GM21717 (cell line): Measurements from ENCODE around the gene RASGRF2.
"Not testable (repeated sequence)": the region's sequence is repeated elsewhere in the genome, so short reads cannot be mapped to it uniquely, and the experiment has no call there.

Source experiments
- ATAC-seq: cut with Tn5 transposase; IDR thresholded peaks from one replicate; pipeline ENCODE4 v1.9.1; 2021; ENCODE audit warnings: mild to moderate bottlenecking, moderate library complexity; ENCODE audit not compliant: unreplicated experiment

RASGRF2 gene

GRCh38 chr5:81233080-81233634 lies 273.0 kb downstream of the RASGRF2 start, which contains the start of gene CKMT2:
Gene CKMT2, plus strand, starts transcription at chr5:81233322. Its CDS starts 17,811 bp downstream, at chr5:81251133.
- no peak for ATAC-seq

GRCh38 chr5:81234299-81234698 lies 274.1 kb downstream of the RASGRF2 start:
- no peak for ATAC-seq

GRCh38 chr5:81234801-81235200 lies 274.6 kb downstream of the RASGRF2 start:
- ATAC-seq = no peak

DNA sequence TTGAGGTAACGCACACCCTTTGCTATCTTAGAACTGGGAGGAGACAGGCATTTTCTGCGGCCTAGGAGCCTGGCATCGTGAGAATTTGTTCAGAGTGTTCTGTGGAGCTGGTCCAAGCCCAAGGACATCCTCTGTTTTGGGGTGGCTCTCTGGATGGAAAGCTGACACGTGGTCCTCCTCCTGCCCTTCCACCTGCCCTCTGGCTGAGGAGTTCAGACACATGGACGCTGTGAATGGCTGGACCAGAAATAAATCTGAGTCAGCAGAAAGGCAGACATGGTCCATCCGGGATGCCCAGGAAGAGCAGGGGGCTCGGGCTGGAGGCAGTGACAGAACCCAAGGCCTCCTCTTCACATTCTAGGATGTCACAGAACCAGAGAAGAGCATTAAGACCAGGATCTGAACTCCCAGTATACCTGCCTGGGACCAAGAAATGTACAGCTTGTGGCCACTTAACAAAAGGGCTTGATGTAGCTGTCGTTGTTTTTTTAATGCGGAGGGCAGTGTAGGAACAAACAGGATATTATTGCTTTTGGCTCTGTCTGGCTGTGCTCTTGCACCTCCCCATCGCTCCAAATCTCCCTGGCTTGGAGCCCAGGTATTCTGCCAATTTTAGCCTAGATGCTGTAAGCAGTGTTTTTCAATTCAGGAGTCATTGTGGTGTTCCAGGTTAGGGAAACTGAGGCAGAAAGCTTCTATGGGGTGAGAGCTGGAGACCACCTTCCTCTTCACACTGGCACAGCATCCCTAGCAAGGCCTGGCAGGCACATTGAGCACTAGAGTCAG lies 275.3 kb downstream of the RASGRF2 start:
- ATAC-seq = no peak

GRCh38 chr5:81238460-81238859 lies 278.3 kb downstream of the RASGRF2 start:
- no peak for ATAC-seq

DNA sequence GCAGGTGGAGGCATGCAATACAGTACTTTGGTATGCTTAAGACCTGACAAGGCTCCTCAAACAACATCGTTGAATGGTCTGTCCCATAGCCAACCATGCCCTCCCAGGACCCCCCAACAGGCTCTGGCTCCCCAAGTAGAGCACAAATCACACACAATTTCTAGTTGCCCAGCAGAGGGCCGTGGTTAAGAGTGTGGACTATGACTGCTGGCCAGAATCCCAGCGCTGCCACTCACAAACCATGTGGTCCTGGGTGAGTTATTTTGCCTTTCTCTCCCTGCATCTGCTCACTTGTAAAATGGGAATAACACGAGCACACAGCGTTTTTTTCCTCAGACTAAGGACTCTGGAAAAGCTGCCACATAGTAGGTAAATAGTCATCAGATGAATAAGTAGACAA lies 279.4 kb downstream of the RASGRF2 start:
- no peak for ATAC-seq

DNA sequence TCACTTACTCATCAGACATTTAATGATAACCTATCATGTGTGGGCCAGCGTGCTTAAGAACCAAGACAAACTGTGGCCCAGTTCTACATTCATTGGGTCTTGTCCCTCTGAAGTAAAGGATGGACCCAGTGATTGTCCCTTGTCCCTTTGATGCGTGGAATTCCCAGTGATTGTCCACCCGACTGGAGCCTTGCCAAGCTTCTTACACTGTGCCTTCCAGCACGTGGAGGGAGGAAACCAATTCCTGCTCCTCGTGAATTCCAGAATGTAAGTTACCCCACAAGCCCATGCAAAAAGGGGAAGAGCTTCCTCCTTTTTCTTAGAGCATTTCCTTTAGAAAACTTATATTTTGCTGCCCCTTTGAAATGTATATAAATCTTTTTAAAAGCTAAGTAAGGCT lies 280.8 kb downstream of the RASGRF2 start:
- no peak for ATAC-seq

- no peak for ATAC-seq
These were observed 281.9 kb downstream of the RASGRF2 start for GRCh38 chr5:81241961-81242648.

DNA sequence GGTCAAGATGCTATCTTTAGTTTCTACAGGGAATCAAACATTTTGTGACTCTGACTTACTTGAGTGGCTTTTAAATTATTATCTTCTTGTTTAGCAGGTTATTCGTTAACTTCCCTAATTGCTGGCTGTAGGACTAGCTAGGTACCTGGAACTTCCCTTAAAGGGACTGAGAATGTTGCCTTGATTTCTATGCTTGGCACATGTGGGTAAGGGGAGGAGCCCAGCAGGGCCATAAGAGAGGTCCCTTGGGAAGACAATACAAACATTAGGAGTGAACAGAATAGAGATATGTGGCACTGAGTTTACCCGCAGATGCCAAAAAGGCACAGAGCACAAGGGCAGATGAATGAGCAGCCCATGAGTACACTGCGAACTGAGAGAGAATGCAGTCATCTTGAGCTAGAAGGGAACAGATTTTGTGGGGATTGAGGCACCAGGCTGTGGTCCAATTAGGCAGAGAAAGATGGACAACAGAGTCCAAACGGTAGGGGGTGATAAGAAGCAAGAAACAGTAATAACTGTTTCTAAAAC lies 282.8 kb downstream of the RASGRF2 start:
- no peak for ATAC-seq

GRCh38 chr5:81244451-81244850 lies 284.3 kb downstream of the RASGRF2 start:
- no peak for ATAC-seq

GRCh38 chr5:81245871-81246235 lies 285.7 kb downstream of the RASGRF2 start:
- no peak for ATAC-seq

GRCh38 chr5:81246697-81247096 lies 286.5 kb downstream of the RASGRF2 start:
- ATAC-seq = no peak

DNA sequence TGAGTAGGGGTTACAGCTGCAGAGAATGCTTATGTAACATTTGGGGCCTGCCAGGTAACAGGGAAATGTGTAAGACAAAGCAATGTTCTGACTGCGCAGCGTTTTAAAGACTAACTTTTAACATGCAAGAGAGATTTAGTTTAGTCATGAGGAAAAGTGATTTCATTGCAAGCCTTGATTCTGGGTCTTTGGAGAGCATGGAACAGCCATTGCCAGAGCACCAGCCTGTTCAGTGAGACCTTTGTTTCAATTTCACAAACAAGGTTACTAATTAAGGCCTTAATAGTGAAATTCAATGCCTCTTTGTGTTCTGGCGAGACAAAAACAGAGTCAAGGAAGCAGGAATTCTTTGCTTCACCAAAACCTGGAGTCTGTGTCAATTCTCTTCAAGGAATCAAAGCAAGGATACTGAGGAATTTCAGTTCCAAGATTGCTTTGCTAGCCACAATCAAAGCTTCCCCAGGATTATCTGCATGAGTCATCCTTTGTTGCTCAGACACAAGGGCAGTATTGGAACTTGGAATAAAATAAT lies 287.3 kb downstream of the RASGRF2 start:
- no peak for ATAC-seq

- no peak for ATAC-seq
These were observed 289.1 kb downstream of the RASGRF2 start for GRCh38 chr5:81249240-81249639.

- ATAC-seq = no peak
These were observed 289.8 kb downstream of the RASGRF2 start for GRCh38 chr5:81250004-81250403.

DNA sequence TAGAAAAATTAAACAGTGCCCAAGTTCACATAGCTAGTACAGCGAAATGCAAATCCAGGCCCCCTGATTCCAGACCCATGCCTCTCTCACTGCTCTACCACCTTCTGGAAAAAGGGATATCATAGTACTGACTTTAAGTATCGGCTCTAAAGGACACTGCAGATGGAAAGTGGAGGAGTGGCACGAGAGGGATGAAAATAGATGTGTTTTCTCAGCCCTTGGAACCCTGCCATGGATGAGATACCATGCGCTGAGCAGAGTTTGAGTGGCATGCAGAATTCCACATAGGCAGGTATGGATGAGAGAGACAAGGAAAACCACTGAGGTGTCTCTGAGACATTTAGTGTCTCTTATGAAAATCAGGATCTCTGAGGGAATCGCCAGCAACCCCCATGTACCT lies 291.8 kb downstream of the RASGRF2 start:
- no peak for ATAC-seq

DNA sequence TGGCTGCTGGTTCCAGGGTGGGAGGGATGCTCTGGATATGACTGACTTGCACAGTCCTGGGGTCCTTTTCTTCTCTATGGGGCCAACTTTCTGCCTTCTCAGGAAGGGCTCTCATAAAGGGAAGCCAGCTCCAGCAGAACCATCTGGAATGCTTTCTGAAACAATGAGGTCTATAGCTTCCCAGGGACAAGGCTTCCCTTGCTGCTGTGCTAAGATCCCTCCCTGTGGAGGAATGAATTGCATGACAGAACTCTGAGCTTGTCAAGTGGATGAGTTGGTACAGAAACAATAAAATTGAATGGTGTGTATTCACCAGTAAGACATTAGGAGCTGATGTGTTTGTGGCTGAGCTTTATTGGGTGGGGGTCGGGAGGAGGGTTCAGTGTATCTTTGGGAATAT lies 292.7 kb downstream of the RASGRF2 start:
- ATAC-seq = no peak

DNA sequence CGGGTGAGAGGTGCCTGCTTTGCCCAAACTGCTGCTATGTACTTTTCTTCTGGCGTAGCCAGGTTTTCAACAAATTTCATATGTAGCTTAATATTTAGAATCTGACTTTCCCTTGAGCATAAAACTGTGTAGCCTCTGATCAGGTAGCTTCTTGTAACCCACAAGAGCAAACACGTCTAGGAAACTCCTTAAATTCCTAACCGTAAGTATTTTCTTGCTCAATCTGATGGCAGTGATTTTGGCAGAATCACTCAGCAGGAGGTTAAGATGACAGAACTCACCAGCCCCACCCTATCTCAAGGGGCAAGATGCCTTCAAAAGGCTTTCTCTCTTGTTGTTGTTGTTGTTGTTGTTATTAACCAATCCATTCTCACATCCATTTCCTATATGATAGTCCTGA lies 293.7 kb downstream of the RASGRF2 start:
- ATAC-seq = no peak

DNA sequence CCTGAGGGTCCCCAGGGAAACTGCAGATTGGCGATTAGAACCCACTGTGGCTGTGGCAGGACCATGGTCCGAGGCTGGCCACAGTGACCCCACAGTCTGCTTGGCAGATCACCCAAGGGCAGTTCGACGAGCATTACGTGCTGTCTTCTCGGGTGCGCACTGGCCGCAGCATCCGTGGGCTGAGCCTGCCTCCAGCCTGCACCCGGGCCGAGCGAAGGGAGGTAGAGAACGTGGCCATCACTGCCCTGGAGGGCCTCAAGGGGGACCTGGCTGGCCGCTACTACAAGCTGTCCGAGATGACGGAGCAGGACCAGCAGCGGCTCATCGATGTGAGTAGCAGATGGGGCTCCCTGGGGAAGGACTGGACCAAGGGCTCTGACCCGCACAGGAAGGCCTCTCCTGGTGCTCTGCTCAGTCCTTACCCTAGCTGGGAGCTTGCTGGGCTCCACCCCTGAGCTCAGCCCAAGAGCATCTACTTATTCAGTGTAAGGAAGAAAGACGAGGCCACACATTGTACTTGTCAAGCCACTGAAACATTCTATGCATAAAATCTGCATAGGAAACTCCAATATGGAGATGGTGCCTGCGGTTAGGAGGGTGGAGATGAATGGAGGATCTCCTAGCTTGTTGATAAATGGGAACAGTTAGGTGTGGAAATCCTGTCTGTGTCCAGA lies 294.9 kb downstream of the RASGRF2 start:
- ATAC-seq = no peak

DNA sequence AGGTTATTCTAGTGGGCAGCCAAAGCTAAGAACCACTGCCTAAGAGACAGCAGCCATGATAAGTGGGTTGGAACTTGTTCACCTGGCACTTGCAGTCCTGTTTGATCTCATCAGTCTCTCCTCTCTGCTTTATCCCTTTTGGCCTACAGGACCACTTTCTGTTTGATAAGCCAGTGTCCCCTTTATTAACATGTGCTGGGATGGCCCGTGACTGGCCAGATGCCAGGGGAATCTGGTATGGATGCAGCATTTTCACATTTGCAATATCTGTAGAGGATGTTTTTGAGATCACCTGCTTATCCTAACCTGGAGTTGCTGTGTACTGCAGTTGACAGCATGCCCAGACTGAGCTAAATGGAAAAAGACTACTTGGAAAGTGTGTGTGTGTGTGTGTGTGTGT lies 296.6 kb downstream of the RASGRF2 start:
- no peak for ATAC-seq

GRCh38 chr5:81262796-81263195 lies 302.6 kb downstream of the RASGRF2 start:
- ATAC-seq = not testable (repeated sequence)
